ENCODE results near the gene NMNAT2. TPM values are rescaled to one million over a fixed set of nuclear protein-coding genes. Genes with fewer than 3 reads are reported as not detected.

Gene NMNAT2
- total and polyA plus RNA-seq, 2 of the 4 experiments (the other 2 are of a cell fraction) = 0.36 to 2.4 TPM

GRCh38 chr1:183404476-183404875 lies 13.7 kb downstream of the NMNAT2 start:
- ATAC-seq (ENCODE audit: low read depth) (no peak), DNase-seq (no peak)
- Histone ChIP-seq H3K56ac (ENCODE audit: extremely low read depth, insufficient read depth, low read length) (no peak overlapping the region), H2BK15ac (ENCODE audit: low read depth, low read length) (no peak overlapping the region), H3K79me1 (ENCODE audit: low read depth in 1 of 2, low read length in 2 of 2) (no peaks in the 10 kb centered on the region), H3K27ac (ENCODE audit: insufficient read depth, low read length) (no peak overlapping the region), H2AFZ (replicated peaks; ENCODE audit: low read length, poor library complexity) (no peak overlapping the region), H4K91ac (ENCODE audit: insufficient read depth, low read depth, low read length) (no peak overlapping the region), H2BK20ac (ENCODE audit: low read depth, low read length) (no peak overlapping the region), H4K20me1 (ENCODE audit: insufficient read depth, low read length) (no peaks in the 10 kb centered on the region), H3K4ac (ENCODE audit: low read depth, low read length) (no peak overlapping the region), H3K36me3 (ENCODE audit: control insufficient read depth, insufficient read depth, low read length) (no peaks in the 10 kb centered on the region), H3K18ac (ENCODE audit: low read depth, low read length) (no peak overlapping the region), H4K5ac (ENCODE audit: low read depth, low read length) (no peak overlapping the region), H3K4me1 (ENCODE audit: control insufficient read depth, insufficient read depth, low read length) (no peaks in the 10 kb centered on the region), H3K9me1 (ENCODE audit: insufficient read depth, low read length) (no peaks in the 10 kb centered on the region), H2AK9ac (replicated peaks; ENCODE audit: low read depth, low read length, poor library complexity) (no peak overlapping the region), H2AK5ac (ENCODE audit: low read depth, low read length) (no peak overlapping the region), H3K23ac (ENCODE audit: low read depth, low read length) (no peak overlapping the region), H3K4me3 (ENCODE audit: insufficient read depth, low read depth, low read length) (no peak overlapping the region), H3K27me3 (ENCODE audit: control insufficient read depth, insufficient read depth, low read length) (peaks cover 11% of the 10 kb centered on the region), H2BK120ac (ENCODE audit: low read depth, low read length) (no peak overlapping the region), H4K8ac (ENCODE audit: low read depth in 2 of 2, low read length in 2 of 2) (no peak overlapping the region), H3K9me3 (ENCODE audit: control insufficient read depth, insufficient read depth, low read length) (no peaks in the 10 kb centered on the region), H2BK5ac (ENCODE audit: low read depth, low read length, poor library complexity, severe bottlenecking) (no peak overlapping the region), H3K14ac (replicated peaks; ENCODE audit: low read depth, low read length) (no peak overlapping the region), H3K4me2 (ENCODE audit: low read depth, low read length) (no peak overlapping the region), H3K9ac (ENCODE audit: low read depth, low read length) (no peak overlapping the region)
- POLR2A ChIA-PET (ENCODE audit: unreplicated experiment) = no interaction called here
- no CpG with 5 or more reads among the region's 2 CpGs for WGBS, 2 experiments (ENCODE audit: extremely low coverage in 2 of 2, insufficient read length in 1 of 2)
- intact Hi-C loops (cut with micrococcal nuclease) = no loop called here
- BruUV-seq (replicated peaks) = no TSS peak
- dilution Hi-C loops (cut with HindIII; ENCODE audit: low sequenced_read_pairs, unreplicated experiment) = no loop called here
- in situ Hi-C loops (cut with MboI; ENCODE audit: low sequenced_read_pairs) = no loop called here
- CTCF ChIA-PET = no interaction called here
- TF ChIP-seq CHD1 (IDR thresholded peaks at IDR 0.05; ENCODE audit: low read depth, low read length) (no peak), POLR2A (IDR thresholded peaks at IDR 0.05; ENCODE audit: low read depth, low read length) (no peak), RFX5 (IDR thresholded peaks at IDR 0.05; ENCODE audit: low read depth, low read length) (no peak), RAD21 (IDR thresholded peaks at IDR 0.05; ENCODE audit: low read length) (no peak), MAFK (IDR thresholded peaks at IDR 0.05; ENCODE audit: low read depth, low read length) (no peak), ELK1 (IDR thresholded peaks at IDR 0.05; ENCODE audit: borderline replicate concordance, low read depth, low read length) (no peak), BHLHE40 (IDR thresholded peaks at IDR 0.05; ENCODE audit: low read depth, low read length) (no peak), SMC3 (IDR thresholded peaks at IDR 0.05; ENCODE audit: low read depth, low read length) (no peak), MAZ (IDR thresholded peaks at IDR 0.05; ENCODE audit: borderline replicate concordance, low read depth, low read length) (no peak), CEBPB (IDR thresholded peaks at IDR 0.05; ENCODE audit: low read depth, low read length) (no peak), MXI1 (IDR thresholded peaks at IDR 0.05; ENCODE audit: borderline replicate concordance, low read depth, low read length) (no peak), USF2 (IDR thresholded peaks at IDR 0.05; ENCODE audit: low read depth, low read length) (no peak), RCOR1 (IDR thresholded peaks at IDR 0.05; ENCODE audit: insufficient replicate concordance, low read length) (no peak), NFE2L2 (IDR thresholded peaks at IDR 0.05; ENCODE audit: low read depth, low read length) (no peak), FOS (IDR thresholded peaks at IDR 0.05; ENCODE audit: low read depth, low read length) (no peak), CTCF (conservative IDR thresholded peaks at IDR 0.05; ENCODE audit: low read depth, low read length) (no peak)

All from IMR-90 (cell line).